Measurements from ENCODE around the gene SF3A1. TPM values are rescaled to one million over a fixed set of nuclear protein-coding genes. Genes with fewer than 3 reads are reported as not detected.

SF3A1 gene
- total RNA-seq, 1 donor from 2014 or later, result 190 TPM

DNA sequence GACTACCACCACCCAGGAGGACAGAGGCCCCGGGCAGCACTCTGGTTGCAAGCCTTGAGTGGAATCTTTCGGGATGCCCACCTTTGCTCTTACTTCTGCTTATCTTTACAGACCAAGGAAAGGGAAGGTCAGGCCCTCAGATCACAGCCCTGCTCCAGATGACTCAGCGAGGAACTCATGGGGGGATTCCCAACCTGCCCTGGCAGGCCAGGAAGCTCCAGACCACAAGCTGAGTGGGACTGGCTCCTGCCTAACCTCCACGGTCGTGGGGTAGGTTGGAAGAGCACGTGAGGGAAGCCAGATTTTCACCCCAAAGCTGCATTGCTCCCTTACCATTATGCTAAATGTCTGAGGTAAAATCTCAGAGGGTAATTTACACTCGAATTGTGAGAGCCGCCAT, 41.8 kb downstream of the SF3A1 start:
- H3K9me3 Mint-ChIP-seq, result peaks cover 5% of the 10 kb centered on the region
- peaks cover 16% of the 10 kb centered on the region for H3K36me3 Mint-ChIP-seq
- H3K27me3 Mint-ChIP-seq, result no peaks in the 10 kb centered on the region
- TF ChIP-seq, protein P1, sequence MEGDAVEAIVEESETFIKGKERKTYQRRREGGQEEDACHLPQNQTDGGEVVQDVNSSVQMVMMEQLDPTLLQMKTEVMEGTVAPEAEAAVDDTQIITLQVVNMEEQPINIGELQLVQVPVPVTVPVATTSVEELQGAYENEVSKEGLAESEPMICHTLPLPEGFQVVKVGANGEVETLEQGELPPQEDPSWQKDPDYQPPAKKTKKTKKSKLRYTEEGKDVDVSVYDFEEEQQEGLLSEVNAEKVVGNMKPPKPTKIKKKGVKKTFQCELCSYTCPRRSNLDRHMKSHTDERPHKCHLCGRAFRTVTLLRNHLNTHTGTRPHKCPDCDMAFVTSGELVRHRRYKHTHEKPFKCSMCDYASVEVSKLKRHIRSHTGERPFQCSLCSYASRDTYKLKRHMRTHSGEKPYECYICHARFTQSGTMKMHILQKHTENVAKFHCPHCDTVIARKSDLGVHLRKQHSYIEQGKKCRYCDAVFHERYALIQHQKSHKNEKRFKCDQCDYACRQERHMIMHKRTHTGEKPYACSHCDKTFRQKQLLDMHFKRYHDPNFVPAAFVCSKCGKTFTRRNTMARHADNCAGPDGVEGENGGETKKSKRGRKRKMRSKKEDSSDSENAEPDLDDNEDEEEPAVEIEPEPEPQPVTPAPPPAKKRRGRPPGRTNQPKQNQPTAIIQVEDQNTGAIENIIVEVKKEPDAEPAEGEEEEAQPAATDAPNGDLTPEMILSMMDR (conservative IDR thresholded peaks at IDR 0.05), result no peak
- DNase-seq (ENCODE audit: extremely low spot score, unreplicated experiment), result no peak
- no peak overlapping the region for H3K4me3 Mint-ChIP-seq
- peaks cover 39% of the 10 kb centered on the region for H3K4me1 Mint-ChIP-seq (ENCODE audit: unreplicated experiment)
- no peak overlapping the region for H3K27ac Mint-ChIP-seq

DNA sequence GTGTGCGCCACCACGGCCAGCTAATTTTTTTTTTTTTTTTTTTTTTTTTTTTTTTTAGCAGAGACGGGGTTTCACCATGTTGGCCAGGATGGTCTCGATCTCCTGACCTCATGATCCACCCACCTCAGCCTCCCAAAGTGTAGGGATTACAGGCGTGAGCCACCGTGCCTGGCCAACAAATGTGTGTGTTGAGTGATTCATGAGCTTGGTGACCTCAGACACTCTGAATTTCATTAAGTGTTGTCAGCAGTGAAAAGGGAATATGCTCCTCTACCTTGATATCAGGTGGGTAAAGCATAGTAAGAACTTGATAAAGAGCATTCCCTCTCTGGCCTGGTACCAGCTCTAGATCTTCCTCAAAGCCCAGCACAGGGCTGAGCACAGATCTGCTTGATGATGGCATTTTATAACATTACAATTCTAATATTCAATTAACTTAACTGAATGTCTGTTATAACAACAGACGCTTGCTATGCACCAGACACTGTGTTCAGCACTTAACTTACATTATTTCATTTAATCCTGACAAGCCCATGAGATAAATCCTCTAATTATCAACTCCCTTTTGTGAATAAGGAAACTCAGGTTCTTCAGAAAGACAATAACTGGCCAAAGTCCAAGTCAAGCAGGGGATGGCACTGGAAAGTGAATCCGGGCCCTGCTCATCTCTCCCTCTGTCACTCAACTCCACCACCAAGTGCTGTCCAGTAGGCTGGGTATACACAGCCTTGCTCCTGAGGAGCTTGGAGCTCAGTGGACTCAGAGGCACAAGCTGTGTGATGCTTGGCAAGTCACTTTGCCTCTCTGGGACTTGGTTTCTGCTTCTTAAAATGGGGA, 42.9 kb downstream of the SF3A1 start:
- peak overlapping the region; percentile 22 for H3K4me3 Mint-ChIP-seq
- peak overlapping the region; percentile 83 for H3K27ac Mint-ChIP-seq
- H3K36me3 Mint-ChIP-seq, result peaks cover 10% of the 10 kb centered on the region
- H3K27me3 Mint-ChIP-seq, result no peaks in the 10 kb centered on the region
- peaks cover 1% of the 10 kb centered on the region for H3K9me3 Mint-ChIP-seq
- peaks cover 38% of the 10 kb centered on the region for H3K4me1 Mint-ChIP-seq (ENCODE audit: unreplicated experiment)
- DNase-seq (ENCODE audit: extremely low spot score, unreplicated experiment), result no peak
- TF ChIP-seq, protein P1 (conservative IDR thresholded peaks at IDR 0.05), result no peak

DNA sequence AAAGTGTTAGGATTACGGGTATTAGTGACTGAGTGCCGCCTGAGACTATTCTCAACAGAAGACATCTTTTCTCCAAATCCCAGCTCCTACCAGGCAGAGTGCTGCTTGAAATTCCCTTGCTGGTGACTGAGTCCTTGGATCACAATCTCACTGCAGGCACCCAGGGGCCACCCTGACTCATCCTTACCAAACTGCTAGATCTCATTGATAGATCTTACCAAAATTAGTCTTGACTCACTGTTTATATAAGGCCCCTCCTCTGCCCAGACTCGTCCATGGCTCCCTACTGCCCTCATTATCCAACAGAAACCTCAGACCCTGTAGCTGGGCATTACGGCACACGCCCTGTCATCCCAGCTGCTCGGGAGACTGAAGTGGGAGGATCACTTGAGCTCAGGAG, 44.6 kb downstream of the SF3A1 start:
- Mint-ChIP-seq H3K4me1 (ENCODE audit: unreplicated experiment) (peaks cover 51% of the 10 kb centered on the region), H3K27me3 (no peaks in the 10 kb centered on the region), H3K27ac (peak overlapping the region; percentile 95), H3K4me3 (peak overlapping the region; percentile 76), H3K36me3 (peaks cover 10% of the 10 kb centered on the region), H3K9me3 (no peaks in the 10 kb centered on the region)
- TF ChIP-seq, protein P1 (conservative IDR thresholded peaks at IDR 0.05), result no peak
- DNase-seq (ENCODE audit: extremely low spot score, unreplicated experiment), result no peak

DNA sequence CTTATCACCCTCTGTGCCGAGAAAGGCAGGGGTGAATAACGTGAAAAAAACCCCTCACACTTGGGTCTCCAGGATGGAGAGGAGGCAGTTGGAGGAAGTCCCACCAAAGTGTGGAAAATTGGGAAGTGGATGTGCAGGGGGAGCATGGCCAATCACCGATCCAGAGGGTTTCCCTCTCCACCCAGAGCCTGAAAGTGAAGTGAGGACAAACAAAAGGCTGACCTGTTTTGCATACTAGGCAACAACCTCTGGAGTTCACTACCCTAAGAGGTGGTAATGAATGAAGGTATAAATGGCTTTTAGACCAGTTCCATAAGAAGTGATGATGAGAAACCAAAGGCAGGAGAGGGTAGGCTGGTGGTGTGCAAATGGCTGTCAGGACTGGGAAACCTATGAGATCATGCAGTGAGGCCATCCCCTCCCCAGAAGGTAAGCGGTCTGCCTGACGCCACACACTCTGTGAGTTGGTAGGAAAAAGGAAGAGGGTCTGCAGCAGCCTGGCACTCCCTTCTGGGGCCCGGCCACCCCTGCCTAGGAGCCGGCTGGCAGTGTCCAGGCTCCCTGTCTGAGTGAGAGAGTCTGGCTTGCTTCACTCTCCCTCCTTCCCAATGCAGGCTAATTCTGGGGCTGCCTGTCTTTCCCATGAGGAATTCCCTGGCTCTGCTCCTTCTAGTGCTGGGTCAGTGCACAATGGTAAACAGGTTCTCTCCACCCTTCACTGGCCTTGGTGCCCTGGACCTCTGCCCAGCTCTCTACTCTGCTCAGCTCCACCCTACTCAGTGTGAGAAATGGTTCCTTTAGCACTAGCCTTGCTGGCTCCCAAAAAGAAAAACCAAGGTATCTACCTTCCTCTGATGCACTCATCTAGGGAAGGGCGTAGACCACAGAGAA, 45.6 kb downstream of the SF3A1 start:
- Mint-ChIP-seq H3K9me3 (no peaks in the 10 kb centered on the region), H3K4me1 (ENCODE audit: unreplicated experiment) (peaks cover 58% of the 10 kb centered on the region), H3K4me3 (peak overlapping the region; percentile 57), H3K27ac (peak overlapping the region; percentile 80), H3K36me3 (peaks cover 10% of the 10 kb centered on the region), H3K27me3 (no peaks in the 10 kb centered on the region)
- no peak for DNase-seq (ENCODE audit: extremely low spot score, unreplicated experiment)
- TF ChIP-seq, protein P1 (conservative IDR thresholded peaks at IDR 0.05), result no peak

GRCh38 chr22:30309951-30310741, 46.5 kb downstream of the SF3A1 start:
- Mint-ChIP-seq H3K4me3 (no peak overlapping the region), H3K27ac (peak overlapping the region; percentile 80), H3K27me3 (no peaks in the 10 kb centered on the region), H3K9me3 (no peaks in the 10 kb centered on the region), H3K36me3 (peaks cover 10% of the 10 kb centered on the region), H3K4me1 (ENCODE audit: unreplicated experiment) (peaks cover 68% of the 10 kb centered on the region)
- no peak for DNase-seq (ENCODE audit: extremely low spot score, unreplicated experiment)
- TF ChIP-seq, protein P1 (conservative IDR thresholded peaks at IDR 0.05), result no peak
